NT2/D1 (cell line): ENCODE results near the gene MX1.

Source experiments
- YY1 ChIP-seq: IDR thresholded peaks from 2 replicates; pipeline ENCODE4 v1.6.1; 2011; ENCODE audit not compliant: insufficient read length, insufficient read depth
- ZNF274 ChIP-seq: IDR thresholded peaks from 2 replicates; pipeline ENCODE4 v1.6.1; 2011; ENCODE audit warnings: mild to moderate bottlenecking, low read depth, low read length

GRCh38 chr21:41501919-41502318 lies 75.9 kb downstream of the MX1 start:
- TF ChIP-seq YY1 (no peak), ZNF274 (no peak)
